NCI-H2107 treated with DMSO at 0.1 percent for 48 hours (cell line): ENCODE results near the gene SLC9A1.
"Not testable (repeated sequence)": the region's sequence is repeated elsewhere in the genome, so short reads cannot be mapped to it uniquely, and the experiment has no call there.

Source experiments
- DNase-seq: peaks from one replicate; lab custom pipeline; 2025; ENCODE audit not compliant: unreplicated experiment; lab: John Stamatoyannopoulos, UW

The SLC9A1 gene

GRCh38 chr1:27154991-27155781, at the start of gene SLC9A1:
TSS of gene SLC9A1 (minus strand) at chr1:27155125. CDS start at chr1:27154334, 791 bp downstream.
- peak; percentile 77 for DNase-seq

GRCh38 chr1:27203946-27204345, 49.0 kb upstream of the SLC9A1 start:
- no peak for DNase-seq

DNA sequence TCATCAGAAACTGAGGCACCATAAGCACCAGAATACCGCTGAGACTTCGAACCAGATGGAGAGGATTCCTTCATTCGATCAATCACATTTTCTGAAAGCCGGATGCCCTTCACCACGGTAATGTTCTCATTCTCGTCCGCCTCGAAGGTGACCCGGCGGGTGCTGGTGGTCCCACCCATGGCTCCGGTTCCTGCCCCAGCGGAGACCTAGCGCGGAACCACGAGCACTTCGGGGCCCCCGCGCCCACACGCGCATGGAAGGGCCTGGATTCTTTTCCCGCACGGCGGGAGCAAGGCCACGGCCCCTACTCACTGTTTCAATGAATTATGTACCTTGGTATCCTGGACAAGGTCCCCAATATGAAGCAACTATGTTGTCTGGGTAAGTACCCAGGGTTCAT, 46.4 kb upstream of the SLC9A1 start:
- no peak for DNase-seq

GRCh38 chr1:27193194-27193593, 38.3 kb upstream of the SLC9A1 start:
- DNase-seq, result no peak

- DNase-seq, result no peak
Measured at GRCh38 chr1:27192039-27192529, 37.2 kb upstream of the SLC9A1 start.

GRCh38 chr1:27184665-27185064, 29.7 kb upstream of the SLC9A1 start:
- not testable (repeated sequence) for DNase-seq

DNA sequence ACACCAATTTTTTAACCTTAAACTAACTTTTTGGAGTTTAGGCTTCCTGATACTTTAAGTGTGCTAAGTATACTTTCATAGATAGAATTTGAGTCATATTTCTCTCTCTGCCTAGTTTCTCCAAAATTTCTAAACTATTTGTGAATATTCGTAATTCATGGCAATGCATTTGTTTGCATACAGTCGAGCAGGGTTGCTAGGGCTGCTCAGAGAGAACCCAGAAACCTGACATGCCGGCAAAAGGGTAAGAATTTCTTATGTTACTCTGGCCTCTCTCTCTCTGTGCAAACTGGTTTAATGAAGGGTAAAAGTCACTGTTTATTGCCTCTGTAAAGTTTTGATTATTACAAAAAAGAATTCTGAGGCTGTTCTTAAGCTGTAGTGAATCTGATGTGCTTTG, 25.1 kb upstream of the SLC9A1 start:
- no peak for DNase-seq

DNA sequence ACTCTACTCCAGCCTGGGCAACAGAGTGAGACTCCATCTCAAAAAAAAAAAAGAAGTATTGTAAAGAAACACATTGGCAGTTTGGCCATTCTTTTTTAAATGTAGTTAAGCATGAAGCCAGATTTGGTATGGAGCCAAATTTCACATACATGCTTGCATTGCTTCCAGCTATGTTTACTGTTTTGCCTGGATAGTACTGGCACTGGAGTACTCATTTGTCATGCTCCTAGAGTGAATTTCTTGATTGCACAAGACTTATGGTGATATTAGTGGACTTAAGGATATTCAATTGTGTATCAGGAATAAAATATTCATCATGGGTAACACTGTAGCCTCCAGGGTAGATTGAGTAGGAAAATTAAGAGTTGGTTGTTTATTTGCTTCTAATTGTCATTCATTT, 24.5 kb upstream of the SLC9A1 start:
- no peak for DNase-seq

GRCh38 chr1:27176954-27177353, 22.0 kb upstream of the SLC9A1 start:
- DNase-seq, result no peak

DNA sequence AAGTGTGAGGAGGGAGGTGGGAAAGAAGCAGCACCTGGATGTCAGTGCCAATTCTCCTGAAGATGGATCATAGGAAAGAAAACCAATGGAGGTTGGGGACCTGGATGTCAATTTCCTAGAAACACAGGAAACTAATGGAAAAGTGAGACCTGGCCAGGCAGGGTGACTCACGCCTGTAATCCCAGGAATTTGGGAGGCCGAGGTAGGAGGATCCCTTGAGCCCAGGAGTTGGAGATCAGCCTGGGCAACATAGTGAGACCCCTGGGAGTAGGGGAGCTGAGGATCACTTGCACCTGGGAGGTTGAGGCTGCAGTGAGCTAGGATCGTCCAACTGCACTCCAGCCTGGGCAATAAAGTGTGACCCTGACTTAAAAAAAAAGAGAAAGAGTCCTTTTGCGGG, 21.4 kb upstream of the SLC9A1 start:
- DNase-seq, result no peak

DNA sequence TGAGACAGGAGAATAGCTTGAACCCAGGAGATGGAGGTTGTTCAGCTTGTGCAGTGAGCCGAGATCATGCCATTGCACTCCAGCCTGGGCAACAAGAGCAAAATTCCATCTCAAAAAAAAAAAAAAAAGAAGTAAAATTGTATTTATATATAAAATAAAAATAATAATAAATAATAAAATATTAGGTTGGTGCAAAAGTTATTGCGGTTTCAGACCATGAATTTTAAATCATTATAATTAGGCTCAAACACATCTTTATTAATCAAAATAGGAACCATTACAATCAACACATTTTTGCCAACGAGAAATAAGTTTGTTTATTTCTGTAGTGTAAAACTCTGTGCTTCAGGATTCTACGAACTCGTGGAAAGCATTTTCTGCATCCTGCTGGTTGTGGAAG, 18.1 kb upstream of the SLC9A1 start:
- DNase-seq, result not testable (repeated sequence)

GRCh38 chr1:27166929-27167328, 12.0 kb upstream of the SLC9A1 start:
- DNase-seq, result no peak

DNA sequence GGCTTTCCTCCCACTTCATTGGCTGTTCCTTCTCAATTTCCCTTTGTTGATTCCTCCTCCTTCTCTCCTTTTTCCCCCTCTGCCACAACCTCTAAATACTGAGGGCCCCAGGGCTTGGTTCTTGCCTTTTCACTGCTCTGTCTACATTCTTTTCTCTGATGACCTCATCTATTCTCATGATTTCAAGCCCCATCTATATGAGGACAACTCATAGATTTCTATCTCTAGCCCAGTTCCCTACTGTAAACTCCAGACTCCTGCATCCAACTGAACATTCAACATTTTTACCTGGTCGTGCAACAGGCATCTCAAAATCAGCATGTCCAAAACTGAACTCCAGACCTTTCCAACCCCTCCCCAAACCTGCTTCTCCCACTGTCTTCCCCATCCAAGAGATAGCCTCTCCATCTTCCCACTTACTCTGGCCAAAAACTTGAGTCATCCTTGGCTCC, 11.5 kb upstream of the SLC9A1 start:
- no peak for DNase-seq

- no peak for DNase-seq
Measured at GRCh38 chr1:27163093-27163492, 8.2 kb upstream of the SLC9A1 start.

DNA sequence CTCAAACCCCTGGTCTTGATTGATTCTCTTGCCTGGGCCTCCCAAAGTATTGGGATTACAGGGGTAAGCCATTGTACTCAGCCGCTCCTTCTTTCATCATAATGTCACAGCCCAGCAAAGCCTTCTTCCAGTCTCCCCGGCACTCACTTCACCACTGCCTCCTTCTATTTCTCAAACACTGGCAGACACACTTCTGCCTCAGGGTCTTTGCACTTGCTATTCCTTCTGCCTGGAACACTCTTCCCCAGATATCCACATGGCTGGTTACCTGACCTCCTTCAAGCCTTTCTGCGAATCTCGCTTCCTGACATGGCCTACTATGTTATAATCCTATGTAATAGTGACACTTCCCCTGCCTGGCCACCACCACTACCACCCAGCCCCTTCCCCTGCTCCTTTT, 7.2 kb upstream of the SLC9A1 start:
- no peak for DNase-seq

- peak; percentile 76 for DNase-seq
Measured at GRCh38 chr1:27161594-27161993, 6.7 kb upstream of the SLC9A1 start.

DNA sequence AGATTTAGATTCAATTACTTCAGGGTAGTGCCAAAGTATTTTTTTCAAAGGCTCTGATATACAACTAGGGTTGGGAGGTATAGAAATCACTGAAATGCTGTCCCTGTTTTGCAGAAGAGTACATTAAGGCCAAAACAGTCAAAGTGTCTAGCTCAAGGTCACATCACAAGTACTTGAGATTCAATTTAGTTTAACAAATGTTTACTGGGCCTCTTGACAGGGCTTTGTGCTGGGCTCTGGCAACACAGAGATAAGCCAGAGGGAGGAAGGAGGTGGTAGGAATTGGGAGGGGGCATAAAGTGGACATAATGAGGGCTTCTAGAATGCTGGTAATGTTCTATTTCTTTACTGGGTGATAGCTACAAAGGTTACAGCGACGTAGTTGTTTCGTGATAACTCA, 2.3 kb upstream of the SLC9A1 start:
- DNase-seq, result no peak

- DNase-seq, result no peak
Measured at GRCh38 chr1:27154469-27154990, 395 bp downstream of the SLC9A1 start.

- no peak for DNase-seq
Measured at GRCh38 chr1:27153927-27154358, 982 bp downstream of the SLC9A1 start.

DNA sequence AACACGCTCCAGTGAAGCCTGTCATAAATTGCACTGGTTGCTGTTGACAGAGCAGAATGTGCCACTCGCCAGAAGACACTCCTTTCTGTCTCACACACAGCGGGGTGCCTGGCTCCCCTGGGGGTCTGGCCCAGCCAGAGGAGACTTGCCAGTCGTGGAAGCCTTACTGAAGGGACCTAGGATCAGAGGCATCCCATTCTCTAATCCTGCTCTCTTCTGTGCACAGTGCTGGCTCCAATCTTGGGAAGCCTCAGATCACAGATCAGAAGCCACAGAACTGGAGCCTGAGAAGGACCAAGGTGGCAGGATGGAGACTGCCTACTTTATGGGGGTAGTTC, 1.4 kb downstream of the SLC9A1 start:
- DNase-seq, result no peak

DNA sequence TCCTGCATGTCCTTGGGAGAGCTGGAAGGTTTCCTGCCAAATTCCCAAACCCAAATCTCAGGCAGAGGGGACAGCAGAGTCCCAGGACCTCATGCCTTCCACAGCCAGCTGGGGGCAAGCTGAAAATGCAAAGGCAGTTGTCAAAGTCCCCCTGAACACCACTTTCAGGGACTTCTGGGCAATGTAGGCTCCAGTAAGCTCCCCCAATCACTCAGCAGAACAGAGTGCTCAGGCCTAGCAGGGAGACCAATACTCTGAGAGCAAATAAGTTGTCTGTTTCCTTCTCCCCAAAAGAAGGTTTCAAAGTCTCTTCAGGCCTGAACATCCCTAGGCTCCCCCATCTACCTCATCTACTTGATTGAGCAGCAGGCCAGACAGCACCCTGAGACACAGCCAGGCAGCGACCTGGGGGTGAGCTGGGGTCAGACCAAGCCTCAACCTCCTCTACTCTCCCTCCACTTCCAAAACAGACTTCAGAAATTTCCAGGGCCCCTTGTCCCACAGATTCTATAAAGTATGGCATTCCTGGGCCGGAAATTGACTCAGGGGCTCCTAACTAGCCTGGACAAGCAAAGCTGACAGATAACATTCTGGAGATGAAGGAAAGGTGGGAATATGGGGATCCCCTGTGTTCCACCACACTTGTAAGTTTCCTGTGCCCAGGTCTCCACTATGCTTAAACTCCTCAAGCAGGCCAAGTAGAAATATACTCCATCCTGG, 1.9 kb downstream of the SLC9A1 start:
- no peak for DNase-seq
